ENCODE measurements around the gene IFITM2.
"Not testable (repeated sequence)": the region's sequence is repeated elsewhere in the genome, so short reads cannot be mapped to it uniquely, and the experiment has no call there.

- TF ChIP-seq, protein P1, sequence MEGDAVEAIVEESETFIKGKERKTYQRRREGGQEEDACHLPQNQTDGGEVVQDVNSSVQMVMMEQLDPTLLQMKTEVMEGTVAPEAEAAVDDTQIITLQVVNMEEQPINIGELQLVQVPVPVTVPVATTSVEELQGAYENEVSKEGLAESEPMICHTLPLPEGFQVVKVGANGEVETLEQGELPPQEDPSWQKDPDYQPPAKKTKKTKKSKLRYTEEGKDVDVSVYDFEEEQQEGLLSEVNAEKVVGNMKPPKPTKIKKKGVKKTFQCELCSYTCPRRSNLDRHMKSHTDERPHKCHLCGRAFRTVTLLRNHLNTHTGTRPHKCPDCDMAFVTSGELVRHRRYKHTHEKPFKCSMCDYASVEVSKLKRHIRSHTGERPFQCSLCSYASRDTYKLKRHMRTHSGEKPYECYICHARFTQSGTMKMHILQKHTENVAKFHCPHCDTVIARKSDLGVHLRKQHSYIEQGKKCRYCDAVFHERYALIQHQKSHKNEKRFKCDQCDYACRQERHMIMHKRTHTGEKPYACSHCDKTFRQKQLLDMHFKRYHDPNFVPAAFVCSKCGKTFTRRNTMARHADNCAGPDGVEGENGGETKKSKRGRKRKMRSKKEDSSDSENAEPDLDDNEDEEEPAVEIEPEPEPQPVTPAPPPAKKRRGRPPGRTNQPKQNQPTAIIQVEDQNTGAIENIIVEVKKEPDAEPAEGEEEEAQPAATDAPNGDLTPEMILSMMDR (IDR thresholded peaks at IDR 0.05) = not testable (repeated sequence)
- TF ChIP-seq POLR2A (IDR thresholded peaks at IDR 0.05) = not testable (repeated sequence)
Observed at GRCh38 chr11:319888-320273, 12.3 kb downstream of the IFITM2 start.

Measured in right lobe of liver (tissue), 4 donors.